ENCODE measurements around the gene KAZN.

Gene KAZN

GRCh38 chr1:14971221-14971620 lies 372.7 kb downstream of the KAZN start (continued):
- TF ChIP-seq PATZ1 (CRISPR knock-in tag; IDR thresholded peaks at IDR 0.05; ENCODE audit: borderline replicate concordance) (no peak), ZNF70 (CRISPR knock-in tag; IDR thresholded peaks at IDR 0.05) (no peak), OSR1 (CRISPR knock-in tag; IDR thresholded peaks at IDR 0.05) (no peak)

- no peak for ATAC-seq
- no peak for TF ChIP-seq TOX (CRISPR knock-in tag; IDR thresholded peaks at IDR 0.05; ENCODE audit: borderline replicate concordance)
- no peak for TF ChIP-seq PATZ1 (CRISPR knock-in tag; IDR thresholded peaks at IDR 0.05; ENCODE audit: borderline replicate concordance)
- TF ChIP-seq RARB (CRISPR knock-in tag; IDR thresholded peaks at IDR 0.05), result no peak
- no peak for TF ChIP-seq TCF4 (CRISPR knock-in tag; IDR thresholded peaks at IDR 0.05; ENCODE audit: borderline replicate concordance)
- no peak for TF ChIP-seq ZNF8 (CRISPR knock-in tag; IDR thresholded peaks at IDR 0.05)
- TF ChIP-seq POU6F1 (CRISPR knock-in tag; IDR thresholded peaks at IDR 0.05; ENCODE audit: borderline replicate concordance, low read depth), result no peak
- TF ChIP-seq SNAI2 (CRISPR knock-in tag; IDR thresholded peaks at IDR 0.05), result no peak
- no peak for TF ChIP-seq ISL1 (CRISPR knock-in tag; IDR thresholded peaks at IDR 0.05)
- no peak for TF ChIP-seq PPARA (CRISPR knock-in tag; IDR thresholded peaks at IDR 0.05; ENCODE audit: borderline replicate concordance)
- no peak for TF ChIP-seq BACH2 (CRISPR knock-in tag; IDR thresholded peaks at IDR 0.05; ENCODE audit: borderline replicate concordance)
- no peak for TF ChIP-seq ESRRG (CRISPR knock-in tag; IDR thresholded peaks at IDR 0.05)
- no peak for TF ChIP-seq CSDC2 (CRISPR knock-in tag; IDR thresholded peaks at IDR 0.05)
- no peak for TF ChIP-seq CSRNP3 (CRISPR knock-in tag; IDR thresholded peaks at IDR 0.05)
- no peak for TF ChIP-seq ARNTL (CRISPR knock-in tag; IDR thresholded peaks at IDR 0.05; ENCODE audit: borderline replicate concordance, low read depth)
- TF ChIP-seq CREB5 (CRISPR knock-in tag; IDR thresholded peaks at IDR 0.05; ENCODE audit: low read depth), result no peak
- no peak for TF ChIP-seq GLIS3 (CRISPR knock-in tag; IDR thresholded peaks at IDR 0.05)
- TF ChIP-seq ZFP30 (CRISPR knock-in tag; IDR thresholded peaks at IDR 0.05), result no peak
Observed at GRCh38 chr1:14972107-14972506, 373.6 kb downstream of the KAZN start.

- TF ChIP-seq ARNTL (CRISPR knock-in tag; IDR thresholded peaks at IDR 0.05; ENCODE audit: borderline replicate concordance, low read depth) (no peak), TOX (CRISPR knock-in tag; IDR thresholded peaks at IDR 0.05; ENCODE audit: borderline replicate concordance) (no peak), BACH2 (CRISPR knock-in tag; IDR thresholded peaks at IDR 0.05; ENCODE audit: borderline replicate concordance) (no peak), ISL1 (CRISPR knock-in tag; IDR thresholded peaks at IDR 0.05) (no peak), ZNF565 (CRISPR knock-in tag; conservative IDR thresholded peaks at IDR 0.05; ENCODE audit: low read depth) (no peak), ZNF70 (CRISPR knock-in tag; IDR thresholded peaks at IDR 0.05) (no peak), ZFP30 (CRISPR knock-in tag; IDR thresholded peaks at IDR 0.05) (no peak), PATZ1 (CRISPR knock-in tag; IDR thresholded peaks at IDR 0.05; ENCODE audit: borderline replicate concordance) (no peak)
- no peak for ATAC-seq
Observed at GRCh38 chr1:14973773-14974172, 375.3 kb downstream of the KAZN start.
